CD4-positive, alpha-beta T cell treated with Interleukin-6 for 4 hours (primary cell): ENCODE results near the gene ARHGAP4.

Experiments used
- DNase-seq: peaks from one replicate; pipeline ENCODE4 v3.0.0-alpha.2; 2020; ENCODE audit warnings: mixed read lengths

Gene ARHGAP4

DNA sequence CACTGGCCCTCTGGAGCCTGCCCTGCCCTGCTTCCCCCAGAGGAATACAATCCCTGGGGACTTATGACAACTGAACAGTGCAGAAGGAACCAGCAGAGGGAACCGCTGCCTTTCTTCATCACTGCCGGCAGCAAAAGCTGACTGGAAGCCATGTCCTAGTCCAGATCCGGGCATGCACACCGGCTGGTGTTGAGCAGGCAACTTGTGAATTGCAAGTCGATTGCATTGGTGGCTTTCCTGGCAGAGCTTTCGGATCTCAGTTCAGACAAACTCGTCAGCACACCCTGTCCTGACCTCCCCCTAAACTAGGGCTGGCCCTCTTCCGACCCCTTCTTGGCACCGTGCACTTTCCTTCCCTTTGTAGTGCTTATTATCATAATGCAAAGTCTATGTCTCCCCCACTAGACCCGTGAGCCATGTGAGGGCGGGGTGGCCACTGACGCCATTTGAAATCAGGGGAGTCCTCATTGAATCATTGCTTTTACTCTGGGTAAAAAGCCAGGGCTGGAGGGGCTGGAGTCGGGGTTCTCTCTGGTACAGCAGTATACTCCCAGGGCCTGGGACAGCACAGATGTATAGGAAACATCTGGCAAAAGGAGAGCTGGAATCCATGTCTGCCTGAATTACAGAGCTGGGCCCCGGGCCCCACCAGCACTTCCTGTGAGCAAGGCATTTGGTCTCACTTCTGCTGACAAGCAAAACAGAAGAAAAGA, 1.8 kb downstream of the ARHGAP4 start:
- DNase-seq = peak; percentile 64

DNA sequence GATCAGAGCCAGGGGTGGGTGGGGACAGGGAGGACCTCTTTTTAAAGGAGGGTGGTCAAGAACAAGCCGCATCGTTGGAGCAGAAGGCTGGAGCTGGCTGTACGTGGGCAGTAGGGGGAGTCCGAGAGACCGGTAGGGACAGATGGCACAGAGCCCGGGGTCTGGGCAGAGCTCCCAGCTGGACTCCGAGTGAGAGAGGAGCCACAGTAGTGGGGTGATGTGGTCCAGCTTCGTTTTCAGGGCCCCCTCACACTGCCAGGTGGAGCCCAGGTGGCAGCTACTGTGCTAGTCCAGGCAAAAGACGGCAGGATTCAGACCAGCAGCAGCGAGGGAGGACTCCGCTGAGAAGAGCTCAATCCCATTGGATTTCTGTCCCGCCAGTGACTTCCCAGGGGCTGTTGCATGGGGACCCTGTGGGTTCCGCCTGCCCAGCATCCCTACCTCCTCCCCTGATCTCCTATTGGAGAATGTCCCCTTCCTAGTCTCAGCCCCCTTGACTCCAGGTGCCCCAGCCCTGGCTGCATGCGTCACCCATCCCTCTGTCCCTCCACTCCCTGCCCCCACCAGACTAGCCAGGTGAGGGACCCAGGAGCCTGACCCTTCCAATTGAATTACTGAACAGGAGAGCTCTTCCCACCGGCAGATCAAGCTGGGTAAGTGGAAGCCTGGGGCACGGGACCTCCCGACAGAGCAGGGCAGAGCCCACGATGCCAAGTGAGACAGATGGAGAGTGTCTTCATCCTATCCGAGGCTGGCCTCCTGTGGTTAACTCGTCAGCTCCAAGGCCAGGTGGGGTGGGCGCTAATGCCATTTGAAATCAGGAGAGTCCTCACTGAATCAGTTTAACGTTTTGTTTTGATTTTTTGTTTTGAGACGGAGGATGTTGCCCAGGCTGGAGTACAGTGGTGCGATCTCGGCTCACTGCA, 2.9 kb downstream of the ARHGAP4 start:
- peak; percentile 30 for DNase-seq

DNA sequence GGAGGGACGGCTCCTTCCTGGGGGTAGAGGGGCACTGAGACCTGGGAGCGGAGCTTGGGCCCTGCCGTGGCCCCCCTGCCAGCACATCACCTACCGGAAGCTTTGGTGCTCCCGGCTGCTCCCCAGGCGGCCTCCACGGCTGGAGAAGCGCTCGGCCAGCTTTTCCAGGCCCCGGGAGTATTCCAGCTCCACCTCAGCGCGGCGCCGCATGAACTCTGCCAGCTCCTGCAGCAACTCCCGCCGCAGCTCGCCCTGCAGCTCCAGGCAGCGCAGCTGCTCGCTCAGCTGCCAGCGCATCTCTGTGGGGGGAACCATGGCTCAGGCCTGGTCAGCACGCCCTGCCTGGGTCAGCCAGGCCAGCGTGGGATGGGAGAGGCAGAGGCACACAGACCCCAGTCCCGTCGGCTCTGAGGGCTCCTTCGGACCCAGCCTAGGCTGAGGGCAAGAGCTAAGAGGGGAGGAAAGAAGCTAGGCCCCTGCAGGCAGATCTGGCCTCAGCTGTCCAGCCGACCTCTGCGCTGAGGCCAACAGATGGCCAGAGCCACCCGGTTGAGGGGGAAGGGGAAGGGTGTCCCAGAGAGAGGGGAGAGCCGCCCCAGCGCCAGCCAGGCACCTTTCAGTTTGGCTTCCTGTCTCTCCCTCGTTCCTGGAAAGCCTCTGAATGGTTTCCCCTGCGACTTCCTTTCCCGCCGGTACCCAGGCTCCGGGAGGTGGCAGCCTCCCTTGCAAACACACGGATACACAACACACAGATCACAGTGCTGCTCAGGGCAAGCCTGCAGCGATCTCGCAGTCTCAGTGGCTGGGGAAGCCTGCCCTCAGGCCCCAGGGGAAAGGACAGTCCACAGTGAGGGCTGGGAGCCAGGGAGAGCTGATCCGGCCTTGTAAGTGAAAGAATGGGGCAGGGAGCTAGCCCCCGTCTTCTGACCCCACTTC, 4.3 kb downstream of the ARHGAP4 start:
- DNase-seq = peak; percentile 35

DNA sequence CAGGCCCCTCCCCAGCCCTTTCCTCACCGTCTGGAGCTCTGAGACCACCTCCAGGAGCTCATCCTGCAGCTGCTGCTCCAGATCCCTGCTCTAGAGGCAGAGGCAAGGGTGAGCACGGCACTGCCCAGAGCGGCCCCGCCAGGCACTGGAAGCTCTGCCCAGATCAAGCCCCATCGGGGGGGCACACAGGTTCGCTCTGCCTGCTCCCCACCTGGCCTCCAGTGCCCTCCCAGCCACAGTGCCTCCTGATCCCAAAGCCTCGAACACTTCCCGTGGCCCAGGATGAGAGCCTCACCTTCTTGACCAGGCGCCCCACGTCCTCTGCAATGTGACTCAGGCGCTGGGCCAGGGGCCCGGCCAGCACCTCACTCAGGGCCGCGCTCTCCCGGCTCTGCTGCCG, 5.0 kb downstream of the ARHGAP4 start:
- DNase-seq = no peak

DNA sequence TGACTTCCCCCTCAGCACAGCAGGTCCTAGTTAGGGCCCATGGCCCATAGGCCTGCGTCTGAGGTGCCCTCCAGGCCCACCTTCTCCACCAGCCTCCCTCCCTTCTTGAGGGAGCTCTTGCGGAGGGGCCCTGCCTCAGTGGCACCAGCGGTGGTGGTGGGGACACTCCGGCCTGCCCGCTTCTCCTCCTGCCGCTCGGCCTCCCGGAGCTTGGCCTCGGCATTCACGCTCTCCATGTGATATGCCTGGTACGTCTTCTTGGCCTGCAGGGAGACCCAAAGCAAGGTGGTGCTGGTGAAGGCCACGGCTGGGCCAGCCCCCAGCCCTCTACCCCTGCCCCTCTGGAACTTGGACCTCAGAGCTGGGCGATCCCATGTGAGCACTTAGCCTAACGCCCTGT, 5.5 kb downstream of the ARHGAP4 start:
- no peak for DNase-seq

DNA sequence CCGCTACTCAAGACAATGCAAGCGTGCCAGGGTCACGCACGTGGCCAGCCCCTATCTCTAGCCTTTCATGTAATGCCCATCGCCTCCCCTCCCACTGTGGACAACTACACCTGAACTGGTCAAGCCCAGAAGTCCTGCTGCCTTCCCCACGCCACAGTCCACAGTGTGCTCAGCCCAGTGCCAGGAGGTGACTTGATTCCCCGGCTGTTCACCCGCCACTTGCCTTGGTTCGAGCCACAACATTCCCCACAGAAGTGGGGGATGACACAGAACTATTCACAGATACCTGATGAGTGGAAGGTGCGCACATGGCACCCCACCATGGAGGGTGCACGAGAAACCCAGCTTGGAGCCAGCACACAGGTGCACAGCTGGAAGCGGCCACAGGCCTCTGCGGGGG, 6.8 kb downstream of the ARHGAP4 start:
- DNase-seq = no peak

DNA sequence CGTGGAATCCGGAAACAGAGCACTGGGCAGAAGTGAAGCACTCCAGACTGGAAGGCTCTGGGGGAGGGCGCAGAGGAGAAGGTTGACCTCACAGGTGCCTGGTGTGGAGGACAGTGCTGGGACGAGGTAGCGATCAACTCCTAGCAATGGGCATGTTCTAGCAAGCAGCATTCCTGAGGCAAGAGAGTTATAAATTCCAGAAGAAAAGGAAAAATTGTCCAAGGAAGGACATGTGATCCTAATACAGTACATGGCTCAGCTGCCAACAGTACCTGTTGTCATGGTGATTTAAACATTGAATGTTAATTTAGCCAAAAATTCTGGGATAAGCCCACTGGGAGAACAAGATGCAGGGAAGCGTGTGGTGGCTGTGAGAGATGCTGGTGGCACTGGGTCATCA, 8.2 kb downstream of the ARHGAP4 start:
- no peak for DNase-seq

DNA sequence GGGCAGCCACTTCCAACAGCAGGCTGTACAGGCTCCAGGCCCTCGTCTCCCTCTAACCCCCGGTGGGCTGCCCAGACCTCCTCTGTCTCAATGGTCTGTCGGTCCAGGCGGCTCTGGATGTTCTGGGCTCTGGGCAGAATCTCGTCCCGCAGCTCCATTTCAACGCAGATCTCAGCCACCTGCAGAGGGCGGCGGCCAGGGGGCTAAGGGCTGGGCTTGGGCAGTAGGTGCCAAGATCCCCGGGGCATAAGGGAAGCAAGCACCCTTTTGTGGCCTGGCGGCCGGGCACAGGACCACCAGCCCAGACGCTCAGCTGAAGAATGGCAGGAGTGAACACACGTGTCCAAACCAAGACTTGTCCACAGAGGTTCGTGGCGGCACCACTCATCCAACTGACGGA, 12.4 kb downstream of the ARHGAP4 start:
- DNase-seq = no peak

DNA sequence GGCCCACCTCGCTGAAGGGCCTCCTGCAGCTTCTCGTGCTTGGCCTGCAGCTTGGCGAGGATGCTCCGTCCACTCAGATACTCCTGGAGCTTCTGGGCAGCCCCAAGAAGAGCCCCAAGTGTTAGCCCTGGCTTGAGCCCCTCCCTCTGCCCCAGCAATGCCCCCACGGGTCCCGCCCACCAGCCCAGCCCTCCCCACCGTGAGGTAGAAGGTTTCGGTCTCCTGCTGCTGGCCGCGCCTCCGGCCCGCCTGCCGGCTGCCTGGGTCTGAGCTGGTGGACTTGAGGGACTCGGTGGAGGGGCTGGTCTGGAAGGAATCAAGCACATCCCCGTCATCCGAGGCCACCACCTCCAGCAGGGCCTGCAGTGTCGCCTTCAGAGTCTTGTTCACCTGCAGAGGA, 12.9 kb downstream of the ARHGAP4 start:
- no peak for DNase-seq

DNA sequence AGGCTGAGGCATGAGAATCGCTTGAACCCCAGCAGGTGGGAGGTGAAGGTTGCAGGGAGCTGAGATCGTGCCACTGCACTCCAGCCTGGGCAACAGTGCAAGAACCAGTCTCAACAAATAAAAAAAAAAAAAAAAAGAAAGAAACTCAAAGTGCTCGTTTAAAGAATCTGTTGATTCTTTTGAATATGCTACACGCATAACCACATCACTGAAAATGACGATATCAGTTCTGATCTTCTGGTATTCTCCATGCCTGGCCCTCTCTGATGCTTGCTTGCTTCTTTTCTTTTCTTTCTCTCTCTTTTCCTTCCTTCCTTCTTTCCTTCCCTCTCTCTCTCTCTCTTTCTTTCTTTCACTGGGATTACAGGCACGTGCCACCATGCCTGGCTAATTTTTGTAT, 14.3 kb downstream of the ARHGAP4 start:
- no peak for DNase-seq

DNA sequence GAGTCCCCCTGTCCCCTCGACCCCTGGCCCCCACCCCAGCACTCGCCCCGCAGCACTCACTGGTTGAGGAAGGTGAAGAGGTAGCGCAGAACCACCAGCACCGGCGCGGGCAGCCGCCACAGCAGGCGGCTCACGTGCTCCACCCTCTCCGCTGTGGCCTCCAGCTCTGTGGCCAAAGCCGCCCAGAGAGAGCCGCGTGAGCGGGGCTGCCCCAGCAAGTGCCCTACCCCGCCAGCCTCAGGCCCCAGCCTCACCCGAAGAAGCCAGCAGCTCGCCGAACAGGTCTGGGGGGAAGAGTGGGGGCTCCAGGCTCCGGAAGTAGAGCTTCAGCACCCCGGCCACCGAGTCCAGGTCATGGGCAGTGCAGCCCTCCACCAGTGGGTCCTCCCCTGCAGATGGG, 15.6 kb downstream of the ARHGAP4 start:
- DNase-seq = no peak

DNA sequence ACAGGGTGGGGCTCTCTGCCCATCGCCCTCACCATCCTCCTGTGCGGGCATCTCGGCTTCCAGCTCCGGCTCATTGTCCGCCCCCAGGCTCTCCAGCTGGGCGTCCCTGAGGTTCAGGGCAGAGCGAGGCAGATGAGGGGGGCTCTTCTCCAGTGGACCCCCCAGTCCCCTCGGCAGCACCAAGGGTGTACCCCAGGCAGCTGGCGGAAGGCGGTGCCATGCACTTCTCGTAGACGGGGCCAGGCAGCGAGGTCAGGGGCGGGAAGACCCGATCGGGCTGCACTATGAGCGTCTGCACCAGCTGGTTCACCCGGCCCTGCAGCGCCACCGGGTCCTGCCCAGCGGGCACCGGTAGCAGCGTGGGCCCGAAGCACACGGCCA, 16.1 kb downstream of the ARHGAP4 start:
- no peak for DNase-seq

DNA sequence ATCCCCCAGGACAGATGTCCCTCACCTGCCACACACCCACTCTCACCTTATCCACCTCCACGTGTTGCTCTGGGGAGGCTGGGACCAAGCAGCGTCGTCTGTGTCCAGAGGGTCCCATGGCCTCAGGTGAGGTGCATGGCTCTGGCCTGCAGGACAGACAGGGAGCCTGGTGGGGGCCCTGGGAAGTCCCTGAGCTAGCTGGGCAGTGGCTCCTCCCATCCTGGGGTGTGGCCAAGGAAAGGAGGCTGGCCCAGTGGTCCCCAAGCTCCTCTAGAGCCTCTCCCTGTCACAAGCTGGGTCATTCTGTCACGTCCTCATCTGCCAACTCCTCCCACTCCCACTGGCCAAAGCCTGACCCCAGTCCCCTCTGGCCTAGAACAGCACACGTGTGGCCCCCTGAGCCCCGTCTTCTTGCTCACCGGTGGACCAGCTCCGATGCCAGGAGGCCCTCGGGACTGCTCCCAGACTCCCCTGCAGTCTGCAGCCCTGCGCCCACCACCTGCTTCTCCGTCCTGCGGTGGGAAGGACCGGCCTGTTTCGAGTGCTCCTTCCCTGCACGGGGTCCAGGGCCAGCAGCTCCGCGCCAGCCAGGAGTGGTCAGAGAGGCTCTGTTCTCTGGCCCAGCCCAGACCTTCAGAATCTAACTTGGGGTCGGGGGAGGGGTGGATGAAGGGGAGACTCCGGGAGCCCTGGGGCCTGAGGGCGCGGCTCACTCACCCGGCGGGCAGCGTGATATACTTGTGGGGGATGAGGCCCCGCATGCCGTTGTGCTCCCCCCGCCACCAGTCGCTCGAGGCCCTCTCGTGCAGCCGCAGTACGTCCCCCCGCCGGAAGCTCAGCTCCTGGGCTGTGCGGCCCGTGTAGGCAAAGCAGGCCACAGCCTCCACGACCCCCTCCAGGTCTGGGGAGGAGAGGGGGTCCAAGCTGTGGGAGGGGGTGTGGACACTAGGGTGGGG, 16.8 kb downstream of the ARHGAP4 start:
- DNase-seq = no peak

DNA sequence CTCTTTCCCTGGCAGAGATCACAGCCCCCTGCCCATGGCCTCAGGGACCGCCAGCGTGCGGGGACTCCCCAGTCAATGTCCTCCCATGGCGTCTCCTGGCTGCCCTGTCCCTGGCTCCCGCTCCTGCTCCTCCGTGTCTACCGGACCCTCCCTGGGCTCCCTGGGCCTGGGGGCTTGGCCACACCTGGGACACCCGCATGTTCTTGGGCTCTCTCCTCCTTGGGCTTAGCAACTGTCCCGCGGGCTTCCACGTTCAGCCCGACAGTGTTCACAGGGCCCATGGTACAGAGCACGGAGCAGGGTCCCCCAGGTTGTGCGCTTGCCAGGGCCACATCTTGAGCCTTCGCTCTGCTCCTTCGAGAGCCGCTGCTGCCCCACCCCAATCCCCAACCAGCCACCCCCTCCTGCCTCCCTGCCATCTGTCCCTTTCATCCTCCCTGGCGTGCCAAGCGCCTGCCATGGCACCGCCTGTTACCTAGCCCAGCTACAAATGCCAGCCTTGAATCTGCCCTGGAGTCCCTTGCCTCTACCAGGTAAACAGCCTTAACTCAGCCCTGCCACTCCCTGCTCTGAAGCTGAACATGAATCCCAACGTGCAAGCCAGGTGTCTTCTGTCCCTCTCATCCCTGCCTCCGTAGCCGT, 17.7 kb downstream of the ARHGAP4 start:
- no peak for DNase-seq

DNA sequence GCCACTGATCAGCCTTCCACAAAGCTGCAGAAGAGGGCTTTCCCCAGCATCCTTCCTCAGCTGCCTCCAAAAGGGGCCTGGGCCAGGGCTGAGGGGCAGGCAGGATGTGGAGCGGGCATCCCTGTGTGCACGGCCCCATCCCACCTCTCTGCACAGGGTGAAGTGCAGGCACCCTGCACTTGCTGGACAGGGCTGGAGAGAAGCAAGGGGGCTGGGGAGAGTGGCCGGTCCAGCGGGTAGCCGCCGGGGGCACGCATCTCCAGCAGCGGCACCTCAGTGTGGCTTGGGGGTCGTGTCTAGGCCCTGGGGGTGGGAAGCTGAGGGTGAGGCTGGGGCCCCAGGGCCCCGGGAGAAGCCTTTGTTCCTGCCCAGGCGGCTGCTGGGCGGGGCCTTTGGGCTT, 18.6 kb downstream of the ARHGAP4 start:
- no peak for DNase-seq

DNA sequence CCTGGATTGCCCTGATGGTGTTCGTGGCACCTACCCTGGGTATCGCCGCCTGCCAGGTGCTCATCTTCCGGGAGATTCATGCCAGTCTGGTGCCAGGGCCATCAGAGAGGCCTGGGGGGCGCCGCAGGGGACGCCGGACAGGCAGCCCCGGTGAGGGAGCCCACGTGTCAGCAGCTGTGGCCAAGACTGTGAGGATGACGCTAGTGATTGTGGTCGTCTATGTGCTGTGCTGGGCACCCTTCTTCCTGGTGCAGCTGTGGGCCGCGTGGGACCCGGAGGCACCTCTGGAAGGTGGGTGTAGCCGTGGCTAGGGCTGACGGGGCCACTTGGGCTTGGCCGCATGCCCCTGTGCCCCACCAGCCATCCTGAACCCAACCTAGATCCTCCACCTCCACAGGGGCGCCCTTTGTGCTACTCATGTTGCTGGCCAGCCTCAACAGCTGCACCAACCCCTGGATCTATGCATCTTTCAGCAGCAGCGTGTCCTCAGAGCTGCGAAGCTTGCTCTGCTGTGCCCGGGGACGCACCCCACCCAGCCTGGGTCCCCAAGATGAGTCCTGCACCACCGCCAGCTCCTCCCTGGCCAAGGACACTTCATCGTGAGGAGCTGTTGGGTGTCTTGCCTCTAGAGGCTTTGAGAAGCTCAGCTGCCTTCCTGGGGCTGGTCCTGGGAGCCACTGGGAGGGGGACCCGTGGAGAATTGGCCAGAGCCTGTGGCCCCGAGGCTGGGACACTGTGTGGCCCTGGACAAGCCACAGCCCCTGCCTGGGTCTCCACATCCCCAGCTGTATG, 19.7 kb downstream of the ARHGAP4 start:
- no peak for DNase-seq

DNA sequence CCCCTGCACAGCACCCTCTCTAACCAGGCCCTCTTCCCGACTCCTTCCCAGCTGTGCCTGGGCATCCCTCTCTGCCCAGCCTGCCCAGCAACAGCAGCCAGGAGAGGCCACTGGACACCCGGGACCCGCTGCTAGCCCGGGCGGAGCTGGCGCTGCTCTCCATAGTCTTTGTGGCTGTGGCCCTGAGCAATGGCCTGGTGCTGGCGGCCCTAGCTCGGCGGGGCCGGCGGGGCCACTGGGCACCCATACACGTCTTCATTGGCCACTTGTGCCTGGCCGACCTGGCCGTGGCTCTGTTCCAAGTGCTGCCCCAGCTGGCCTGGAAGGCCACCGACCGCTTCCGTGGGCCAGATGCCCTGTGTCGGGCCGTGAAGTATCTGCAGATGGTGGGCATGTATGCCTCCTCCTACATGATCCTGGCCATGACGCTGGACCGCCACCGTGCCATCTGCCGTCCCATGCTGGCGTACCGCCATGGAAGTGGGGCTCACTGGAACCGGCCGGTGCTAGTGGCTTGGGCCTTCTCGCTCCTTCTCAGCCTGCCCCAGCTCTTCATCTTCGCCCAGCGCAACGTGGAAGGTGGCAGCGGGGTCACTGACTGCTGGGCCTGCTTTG, 20.5 kb downstream of the ARHGAP4 start:
- no peak for DNase-seq

DNA sequence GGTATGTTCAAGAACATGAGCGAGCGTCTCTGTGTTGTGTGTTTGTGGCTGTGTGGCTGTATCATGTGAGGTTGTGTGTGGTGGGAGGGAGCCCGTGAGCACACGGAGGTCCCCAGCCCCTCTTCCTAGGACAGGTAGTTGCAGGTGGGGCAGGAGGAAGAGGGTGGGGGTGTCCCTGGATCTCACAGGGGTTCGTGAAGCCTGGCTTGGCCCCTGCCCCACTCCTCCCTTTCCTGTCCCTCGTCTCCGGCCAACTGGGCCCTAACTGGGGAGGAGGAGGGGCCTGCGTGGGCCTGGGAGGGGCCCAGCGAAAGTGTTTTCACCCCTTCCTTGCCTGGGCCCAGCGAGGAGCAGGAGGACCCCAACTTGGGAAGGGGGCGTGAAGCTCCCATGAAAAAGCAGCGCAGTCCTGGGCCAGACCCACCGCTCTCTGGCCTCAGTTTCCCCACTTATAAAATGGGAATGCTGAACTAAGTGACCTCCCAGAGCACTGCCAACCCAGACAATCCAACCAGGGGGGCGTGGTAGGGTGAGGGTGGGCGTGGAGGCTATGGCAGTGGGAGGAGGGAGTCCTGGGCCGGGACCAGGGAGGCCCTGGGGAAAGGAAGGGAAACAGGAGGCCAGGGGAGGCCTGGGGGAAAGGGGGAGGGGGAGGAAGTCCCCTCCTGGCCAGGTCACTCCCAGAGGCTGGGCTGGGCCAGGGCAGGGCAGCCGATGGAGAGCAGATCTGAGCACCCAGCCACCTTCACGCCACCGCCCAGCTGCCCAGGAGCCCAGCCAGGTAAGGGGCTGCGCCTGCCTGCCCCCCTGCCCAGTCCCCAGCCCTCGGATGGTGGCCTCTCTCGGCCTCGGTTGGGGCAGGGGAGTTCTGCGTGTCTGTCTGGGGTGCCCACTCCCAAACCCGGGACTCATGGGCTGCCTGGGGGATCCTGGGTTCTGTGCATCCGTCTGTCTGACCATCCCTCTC, 21.8 kb downstream of the ARHGAP4 start, which contains the start of gene AVPR2:
AVPR2 (plus strand) TSS at position 683 of the 967 bp plus-strand sequence. CDS start 473 bp downstream, outside the sequence.
- no peak for DNase-seq
